ENCODE results near the gene HNF4A. TPM values are rescaled to one million over a fixed set of nuclear protein-coding genes. Genes with fewer than 3 reads are reported as not detected.

The HNF4A gene
- total RNA-seq, 1 donor from 2014 or later, result not detected

DNA sequence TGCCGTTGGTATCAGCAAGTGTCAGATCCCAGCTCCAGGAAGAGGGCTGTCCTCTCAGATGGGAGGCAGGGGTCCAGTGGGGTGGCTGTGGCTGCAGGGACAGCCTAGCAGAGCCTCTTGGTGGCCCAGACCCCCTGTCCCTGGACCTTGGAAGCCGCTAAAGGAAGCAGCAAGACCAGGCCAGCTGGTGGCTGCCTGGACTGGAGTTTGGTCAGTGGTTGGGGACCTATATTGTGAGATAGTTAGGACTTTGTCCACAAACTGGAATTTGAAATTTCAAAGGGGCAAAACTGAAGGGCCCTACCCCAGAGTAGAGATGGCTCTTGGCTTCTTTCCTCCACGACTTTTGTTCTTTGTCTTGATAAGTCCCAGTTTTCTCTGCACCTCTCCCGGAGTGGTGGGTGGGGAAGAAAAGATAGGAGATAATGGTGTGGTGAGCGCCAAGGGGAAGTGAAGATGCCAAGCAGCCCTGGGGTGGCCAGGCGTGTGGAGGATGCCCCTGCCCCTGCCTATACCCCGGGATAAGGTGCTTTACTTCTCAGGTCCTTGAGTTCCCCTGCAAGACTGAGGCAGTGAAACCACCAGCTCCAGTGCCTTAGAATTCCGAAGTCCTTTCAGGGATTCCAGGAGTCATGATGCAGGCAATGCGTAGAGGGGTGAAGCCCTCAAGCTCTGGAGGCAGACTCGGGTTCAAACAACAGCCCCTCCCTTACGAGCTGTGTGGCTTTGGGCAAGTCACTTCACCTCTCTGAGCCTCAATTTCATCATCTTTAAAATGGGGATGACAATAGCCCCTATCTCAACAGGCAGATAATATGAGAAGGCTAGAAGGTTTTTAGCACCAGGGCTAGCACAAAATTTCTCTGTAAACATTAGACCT, 40.2 kb downstream of the HNF4A start:
- H3K9me3 ChIP-seq (ENCODE audit: control insufficient read depth in 3 of 3, low read length in 3 of 3), result no peaks in the 10 kb centered on the region
- H3K27me3 ChIP-seq (ENCODE audit: control insufficient read depth in 3 of 3, insufficient read depth in 3 of 3, low read length in 3 of 3), result peaks cover 3 to 15% (median 9%) of the 10 kb centered on the region in 3 donors
- no peak overlapping the region for H3K4me3 ChIP-seq (ENCODE audit: low read length in 3 of 3)
- no peak overlapping the region for H3K27ac ChIP-seq (ENCODE audit: low read depth, low read length)
- H3K9ac ChIP-seq (ENCODE audit: low read depth in 1 of 3, low read length in 3 of 3), result no peak overlapping the region
- H3K36me3 ChIP-seq (ENCODE audit: control insufficient read depth in 3 of 3, insufficient read depth in 3 of 3, low read length in 3 of 3), result no peaks in the 10 kb centered on the region
- no peaks in the 10 kb centered on the region for H3K4me1 ChIP-seq (ENCODE audit: control insufficient read depth in 3 of 3, insufficient read depth in 3 of 3, low read length in 3 of 3)

DNA sequence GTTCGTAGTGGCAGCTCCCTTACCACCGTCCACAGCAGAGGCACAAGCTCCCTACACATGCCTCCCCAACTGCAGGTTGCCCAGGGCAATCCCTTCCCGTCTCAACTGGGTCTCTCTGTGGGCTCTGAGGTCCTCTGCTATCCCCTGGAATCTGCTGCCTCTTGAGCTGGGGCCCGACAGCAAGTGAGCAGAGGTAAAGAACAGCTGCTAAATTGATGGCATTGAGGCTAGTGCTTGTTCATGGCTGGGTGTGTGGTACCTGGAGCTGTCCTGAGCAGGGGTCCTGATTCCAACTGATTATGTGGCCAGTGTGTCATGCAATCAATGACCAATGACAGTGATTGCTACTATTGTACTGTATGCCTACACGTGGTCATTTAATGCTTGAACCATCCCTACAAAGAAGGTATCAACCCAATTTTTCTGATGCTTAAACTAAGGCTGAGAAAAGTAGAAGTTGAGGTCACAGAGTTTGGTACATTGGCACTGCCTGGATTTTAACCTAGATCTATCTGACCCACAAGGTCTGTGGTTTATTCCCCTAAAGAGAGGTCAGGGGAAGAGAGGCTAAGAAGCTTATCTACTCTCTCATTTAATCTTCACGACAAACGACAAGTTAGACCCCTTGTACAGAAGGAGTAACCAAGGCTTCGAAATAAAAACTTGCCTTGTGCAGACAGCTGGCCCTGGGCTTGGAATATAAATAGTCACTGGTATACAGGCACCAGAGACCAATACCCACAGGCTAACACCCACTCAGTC, 41.1 kb downstream of the HNF4A start:
- Histone ChIP-seq H3K9me3 (ENCODE audit: control insufficient read depth in 3 of 3, low read length in 3 of 3) (no peaks in the 10 kb centered on the region), H3K27me3 (ENCODE audit: control insufficient read depth in 3 of 3, insufficient read depth in 3 of 3, low read length in 3 of 3) (peaks cover 3 to 17% (median 12%) of the 10 kb centered on the region in 3 donors), H3K9ac (ENCODE audit: low read depth in 1 of 3, low read length in 3 of 3) (no peak overlapping the region)

DNA sequence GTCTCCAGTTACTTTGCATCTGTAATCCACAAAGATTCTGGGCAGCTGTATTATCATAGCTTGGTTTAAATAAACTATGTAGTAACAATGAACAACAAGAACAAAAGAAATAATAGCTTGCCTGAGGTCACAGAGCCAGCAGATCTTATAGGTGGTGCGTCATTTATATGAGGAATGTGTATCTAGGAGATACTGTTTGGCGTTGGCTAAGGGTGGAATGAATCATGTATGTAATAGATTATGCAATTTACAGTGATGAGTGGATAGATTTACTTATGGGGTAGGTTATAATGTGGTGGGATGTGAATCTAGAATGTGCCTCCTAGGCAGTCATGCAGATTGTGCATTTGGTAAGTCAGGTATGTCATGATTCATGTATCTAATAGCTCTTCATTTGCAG, 42.8 kb downstream of the HNF4A start:
- H3K9me3 ChIP-seq (ENCODE audit: control insufficient read depth in 3 of 3, low read length in 3 of 3), result no peaks in the 10 kb centered on the region
- H3K9ac ChIP-seq (ENCODE audit: low read depth in 1 of 3, low read length in 3 of 3), result no peak overlapping the region
- H3K27me3 ChIP-seq (ENCODE audit: control insufficient read depth in 3 of 3, insufficient read depth in 3 of 3, low read length in 3 of 3), result peaks cover 6 to 26% (median 22%) of the 10 kb centered on the region in 3 donors
- H3K36me3 ChIP-seq (ENCODE audit: control insufficient read depth in 3 of 3, insufficient read depth in 3 of 3, low read length in 3 of 3), result no peaks in the 10 kb centered on the region
- H3K4me3 ChIP-seq (ENCODE audit: low read length in 3 of 3), result no peak overlapping the region
- H3K4me1 ChIP-seq (ENCODE audit: control insufficient read depth in 3 of 3, insufficient read depth in 3 of 3, low read length in 3 of 3), result no peaks in the 10 kb centered on the region
- H3K27ac ChIP-seq (ENCODE audit: low read depth, low read length), result no peak overlapping the region

More for the DNA sequence above, 41.1 kb downstream of the HNF4A start:
- Histone ChIP-seq H3K27ac (ENCODE audit: low read depth, low read length) (no peak overlapping the region), H3K4me1 (ENCODE audit: control insufficient read depth in 3 of 3, insufficient read depth in 3 of 3, low read length in 3 of 3) (no peaks in the 10 kb centered on the region), H3K4me3 (ENCODE audit: low read length in 3 of 3) (no peak overlapping the region), H3K36me3 (ENCODE audit: control insufficient read depth in 3 of 3, insufficient read depth in 3 of 3, low read length in 3 of 3) (no peaks in the 10 kb centered on the region)

DNA sequence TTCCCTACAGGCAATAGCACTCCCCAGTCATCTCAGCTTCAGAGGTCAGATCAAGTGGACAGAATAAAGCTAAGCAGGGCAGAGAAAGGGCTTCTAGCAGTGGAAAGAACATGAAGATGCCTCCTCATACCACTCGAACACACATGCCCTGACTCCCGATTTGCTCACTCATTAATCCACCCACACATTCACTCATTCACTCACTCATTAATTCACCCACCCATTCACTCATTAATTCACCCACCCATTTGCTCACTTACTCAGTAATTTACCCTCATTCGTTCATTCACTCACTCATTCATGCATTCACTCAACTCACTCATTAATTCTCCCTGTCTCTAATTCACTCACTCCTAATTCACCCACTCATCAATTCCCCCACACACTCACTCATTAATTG, 43.9 kb downstream of the HNF4A start:
- H3K9me3 ChIP-seq (ENCODE audit: control insufficient read depth in 3 of 3, low read length in 3 of 3), result no peaks in the 10 kb centered on the region
- no peak overlapping the region for H3K4me3 ChIP-seq (ENCODE audit: low read length in 3 of 3)
- no peaks in the 10 kb centered on the region for H3K4me1 ChIP-seq (ENCODE audit: control insufficient read depth in 3 of 3, insufficient read depth in 3 of 3, low read length in 3 of 3)
- H3K27ac ChIP-seq (ENCODE audit: low read depth, low read length), result no peak overlapping the region
- H3K9ac ChIP-seq (ENCODE audit: low read depth in 1 of 3, low read length in 3 of 3), result no peak overlapping the region
- H3K36me3 ChIP-seq (ENCODE audit: control insufficient read depth in 3 of 3, insufficient read depth in 3 of 3, low read length in 3 of 3), result no peaks in the 10 kb centered on the region
- H3K27me3 ChIP-seq (ENCODE audit: control insufficient read depth in 3 of 3, insufficient read depth in 3 of 3, low read length in 3 of 3), result peaks cover 5 to 31% (median 26%) of the 10 kb centered on the region in 3 donors

DNA sequence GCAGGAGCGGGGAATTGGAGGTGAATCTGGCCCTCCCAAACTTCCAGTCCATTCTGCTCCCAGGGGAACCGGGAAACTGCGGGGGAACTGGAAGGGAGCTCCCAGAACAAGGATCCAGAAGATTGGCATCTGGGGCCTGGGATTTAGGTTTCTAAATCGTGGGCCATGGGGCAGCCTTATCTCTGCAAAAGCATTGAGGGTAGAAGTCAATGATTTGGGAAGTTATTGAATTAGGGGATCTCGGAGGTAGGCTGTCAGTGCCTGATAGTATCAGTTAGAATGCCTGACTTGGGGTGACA, 45.1 kb downstream of the HNF4A start:
- Histone ChIP-seq H3K4me3 (ENCODE audit: low read length in 3 of 3) (no peak overlapping the region), H3K27me3 (ENCODE audit: control insufficient read depth in 3 of 3, insufficient read depth in 3 of 3, low read length in 3 of 3) (peaks cover 5 to 31% (median 21%) of the 10 kb centered on the region in 3 donors), H3K4me1 (ENCODE audit: control insufficient read depth in 3 of 3, insufficient read depth in 3 of 3, low read length in 3 of 3) (no peaks in the 10 kb centered on the region), H3K36me3 (ENCODE audit: control insufficient read depth in 3 of 3, insufficient read depth in 3 of 3, low read length in 3 of 3) (no peaks in the 10 kb centered on the region), H3K27ac (ENCODE audit: low read depth, low read length) (no peak overlapping the region), H3K9ac (ENCODE audit: low read depth in 1 of 3, low read length in 3 of 3) (no peak overlapping the region), H3K9me3 (ENCODE audit: control insufficient read depth in 3 of 3, low read length in 3 of 3) (no peaks in the 10 kb centered on the region)

DNA sequence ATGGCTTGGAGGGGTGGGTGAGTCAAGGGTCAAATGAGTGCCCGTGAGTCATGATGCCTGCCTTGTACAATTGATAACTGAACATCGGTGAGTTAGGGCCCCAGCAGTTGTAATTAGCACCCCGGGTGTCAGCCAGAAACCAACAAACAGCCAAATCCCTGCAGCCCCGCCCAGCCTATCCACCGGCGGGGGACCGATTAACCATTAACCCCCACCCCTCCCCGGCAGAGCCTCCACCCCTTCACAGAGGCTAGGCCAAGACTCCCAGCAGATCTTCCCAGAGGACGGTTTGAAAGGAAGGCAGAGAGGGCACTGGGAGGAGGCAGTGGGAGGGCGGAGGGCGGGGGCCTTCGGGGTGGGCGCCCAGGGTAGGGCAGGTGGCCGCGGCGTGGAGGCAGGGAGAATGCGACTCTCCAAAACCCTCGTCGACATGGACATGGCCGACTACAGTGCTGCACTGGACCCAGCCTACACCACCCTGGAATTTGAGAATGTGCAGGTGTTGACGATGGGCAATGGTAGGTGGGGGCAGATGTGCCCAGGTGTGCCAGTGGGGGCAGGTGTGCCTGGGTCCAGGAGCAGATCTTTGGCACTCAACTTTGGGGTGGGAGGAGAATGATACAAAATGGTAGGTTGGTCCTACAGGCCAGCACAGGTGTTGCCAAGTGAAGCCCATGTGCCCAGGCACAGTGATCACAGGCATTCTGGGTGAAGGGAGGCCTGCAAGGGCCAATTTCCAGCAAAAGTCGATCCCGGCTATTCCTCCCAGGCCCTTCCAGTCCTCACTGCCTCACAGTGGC, 45.7 kb downstream of the HNF4A start:
- Histone ChIP-seq H3K9ac (ENCODE audit: low read depth in 1 of 3, low read length in 3 of 3) (no peak overlapping the region), H3K9me3 (ENCODE audit: control insufficient read depth in 3 of 3, low read length in 3 of 3) (no peaks in the 10 kb centered on the region), H3K27me3 (ENCODE audit: control insufficient read depth in 3 of 3, insufficient read depth in 3 of 3, low read length in 3 of 3) (peaks cover 5 to 28% (median 19%) of the 10 kb centered on the region in 3 donors), H3K4me3 (ENCODE audit: low read length in 3 of 3) (no peak overlapping the region), H3K27ac (ENCODE audit: low read depth, low read length) (no peak overlapping the region), H3K36me3 (ENCODE audit: control insufficient read depth in 3 of 3, insufficient read depth in 3 of 3, low read length in 3 of 3) (no peaks in the 10 kb centered on the region), H3K4me1 (ENCODE audit: control insufficient read depth in 3 of 3, insufficient read depth in 3 of 3, low read length in 3 of 3) (no peaks in the 10 kb centered on the region)

DNA sequence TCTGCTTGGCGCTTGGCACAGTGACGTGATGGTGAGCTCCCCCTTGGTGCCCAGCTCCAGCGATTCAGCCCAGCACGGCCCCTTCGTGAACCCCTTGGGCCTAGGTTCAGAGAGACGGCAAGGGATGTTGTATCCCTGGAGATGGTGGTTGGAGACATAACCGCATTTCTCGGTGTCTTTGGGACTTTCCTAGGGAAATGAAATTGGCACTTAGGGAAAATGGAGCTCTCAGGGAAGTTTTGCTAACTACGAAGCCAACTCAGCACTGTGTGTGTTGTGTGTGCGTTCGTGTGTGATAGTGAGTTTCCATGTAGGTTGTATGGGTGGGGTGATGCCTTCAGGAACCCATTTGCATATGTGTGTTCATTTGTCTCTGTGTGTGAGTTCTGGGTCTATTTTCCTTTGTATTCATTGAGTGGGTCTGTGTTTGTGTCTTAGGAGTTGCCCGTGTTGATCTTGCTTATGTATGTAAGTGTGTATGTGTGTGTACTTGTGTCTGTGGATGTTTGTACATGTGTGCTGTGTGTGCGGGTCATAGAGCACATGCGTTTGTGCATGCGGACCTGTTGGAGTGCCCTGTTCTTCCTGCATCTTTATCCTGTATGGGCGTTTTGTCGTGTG, 46.4 kb downstream of the HNF4A start:
- no peak overlapping the region for H3K27ac ChIP-seq (ENCODE audit: low read depth, low read length)
- H3K27me3 ChIP-seq (ENCODE audit: control insufficient read depth in 3 of 3, insufficient read depth in 3 of 3, low read length in 3 of 3), result peaks cover 5 to 22% (median 19%) of the 10 kb centered on the region in 3 donors
- no peak overlapping the region for H3K4me3 ChIP-seq (ENCODE audit: low read length in 3 of 3)
- no peaks in the 10 kb centered on the region for H3K36me3 ChIP-seq (ENCODE audit: control insufficient read depth in 3 of 3, insufficient read depth in 3 of 3, low read length in 3 of 3)
- no peaks in the 10 kb centered on the region for H3K9me3 ChIP-seq (ENCODE audit: control insufficient read depth in 3 of 3, low read length in 3 of 3)
- H3K4me1 ChIP-seq (ENCODE audit: control insufficient read depth in 3 of 3, insufficient read depth in 3 of 3, low read length in 3 of 3), result no peaks in the 10 kb centered on the region
- no peak overlapping the region for H3K9ac ChIP-seq (ENCODE audit: low read depth in 1 of 3, low read length in 3 of 3)

DNA sequence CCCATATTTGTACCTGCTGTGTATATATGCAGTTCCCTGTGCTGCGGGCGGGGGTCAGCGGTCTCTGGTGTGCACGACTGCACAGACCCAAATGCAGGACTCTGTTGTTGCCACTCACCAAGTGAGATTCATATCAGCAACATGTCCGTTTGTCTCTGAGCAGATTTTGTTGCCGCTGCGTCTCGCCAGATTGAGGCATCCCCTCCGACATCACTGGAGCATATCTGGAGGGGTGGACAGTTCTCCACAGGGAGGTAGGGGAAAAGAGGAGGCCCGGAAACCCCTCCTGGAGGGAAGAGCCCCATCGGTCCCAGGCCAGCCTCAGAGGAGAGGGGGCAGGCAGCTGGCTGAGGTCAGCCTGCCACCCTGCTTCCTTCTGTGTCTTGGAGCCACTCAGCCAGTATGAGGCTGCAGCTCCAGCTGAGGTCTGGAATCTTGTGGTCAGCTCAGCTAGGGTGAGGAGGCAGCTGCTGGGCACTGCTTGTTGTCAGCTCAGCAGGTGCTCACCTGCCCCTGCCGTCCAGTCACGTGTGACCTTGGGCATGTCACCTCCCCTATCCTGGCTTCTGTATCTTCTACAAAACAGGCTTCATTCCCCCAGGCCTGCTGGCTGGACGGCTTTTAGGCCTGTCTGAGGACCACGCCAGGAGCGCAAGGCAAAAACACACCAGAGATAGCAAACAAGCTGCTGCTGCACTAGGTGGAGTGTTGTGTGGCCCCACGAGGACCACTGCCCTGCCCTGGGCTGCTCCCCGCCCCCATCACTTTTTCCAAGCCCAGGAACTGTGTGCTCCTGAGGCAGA, 47.1 kb downstream of the HNF4A start:
- no peak overlapping the region for H3K9ac ChIP-seq (ENCODE audit: low read depth in 1 of 3, low read length in 3 of 3)
- no peak overlapping the region for H3K27ac ChIP-seq (ENCODE audit: low read depth, low read length)
- no peaks in the 10 kb centered on the region for H3K4me1 ChIP-seq (ENCODE audit: control insufficient read depth in 3 of 3, insufficient read depth in 3 of 3, low read length in 3 of 3)
- H3K36me3 ChIP-seq (ENCODE audit: control insufficient read depth in 3 of 3, insufficient read depth in 3 of 3, low read length in 3 of 3), result no peaks in the 10 kb centered on the region
- H3K9me3 ChIP-seq (ENCODE audit: control insufficient read depth in 3 of 3, low read length in 3 of 3), result no peaks in the 10 kb centered on the region
- H3K27me3 ChIP-seq (ENCODE audit: control insufficient read depth in 3 of 3, insufficient read depth in 3 of 3, low read length in 3 of 3), result peaks cover 5 to 22% (median 19%) of the 10 kb centered on the region in 3 donors
- no peak overlapping the region for H3K4me3 ChIP-seq (ENCODE audit: low read length in 3 of 3)

Measured in skeletal muscle tissue (tissue), 4 donors.